HG02870 (cell line): ENCODE results near the gene ANKRD29.
"Not testable (repeated sequence)": the region's sequence is repeated elsewhere in the genome, so short reads cannot be mapped to it uniquely, and the experiment has no call there.

ENCODE experiments used
- ATAC-seq: cut with Tn5 transposase; IDR thresholded peaks from one replicate; pipeline ENCODE4 v1.9.1; 2021; ENCODE audit warnings: mild to moderate bottlenecking, moderate library complexity; ENCODE audit not compliant: unreplicated experiment

ANKRD29 gene

GRCh38 chr18:23617412-23618014 is 45.2 kb downstream of the ANKRD29 start:
- ATAC-seq = no peak

- no peak for ATAC-seq
Measured at GRCh38 chr18:23616258-23616657, 46.5 kb downstream of the ANKRD29 start.

GRCh38 chr18:23614891-23615290 is 47.8 kb downstream of the ANKRD29 start:
- no peak for ATAC-seq

GRCh38 chr18:23614413-23614812 is 48.3 kb downstream of the ANKRD29 start:
- ATAC-seq = no peak

- ATAC-seq = not testable (repeated sequence)
Measured at GRCh38 chr18:23613091-23613475, 49.6 kb downstream of the ANKRD29 start.

GRCh38 chr18:23612434-23613090 is 50.1 kb downstream of the ANKRD29 start:
- no peak for ATAC-seq

GRCh38 chr18:23609390-23610023 is 53.2 kb downstream of the ANKRD29 start:
- no peak for ATAC-seq

GRCh38 chr18:23608211-23608610 is 54.5 kb downstream of the ANKRD29 start:
- ATAC-seq = no peak

- ATAC-seq = no peak
Measured at GRCh38 chr18:23605941-23606340, 56.8 kb downstream of the ANKRD29 start.

- no peak for ATAC-seq
Measured at GRCh38 chr18:23599809-23600208, 62.9 kb downstream of the ANKRD29 start.

GRCh38 chr18:23596183-23596582 is 66.5 kb downstream of the ANKRD29 start:
- ATAC-seq = no peak

GRCh38 chr18:23595591-23595990 is 67.1 kb downstream of the ANKRD29 start:
- ATAC-seq = no peak

- no peak for ATAC-seq
Measured at GRCh38 chr18:23593720-23594119, 69.0 kb downstream of the ANKRD29 start.

GRCh38 chr18:23592911-23593310 is 69.8 kb downstream of the ANKRD29 start:
- ATAC-seq = no peak

- no peak for ATAC-seq
Measured at GRCh38 chr18:23591011-23591410, 71.7 kb downstream of the ANKRD29 start.

- no peak for ATAC-seq
Measured at GRCh38 chr18:23588836-23589560, 73.7 kb downstream of the ANKRD29 start.

- no peak for ATAC-seq
Measured at GRCh38 chr18:23587220-23587642, 75.5 kb downstream of the ANKRD29 start.

GRCh38 chr18:23586249-23587196 is 76.2 kb downstream of the ANKRD29 start, which contains the start of gene NPC1:
NPC1 (minus strand) TSS chr18:23586506; CDS start chr18:23586343, 163 bp downstream.
- ATAC-seq = peak; percentile 90

GRCh38 chr18:23585897-23586248 is 76.8 kb downstream of the ANKRD29 start:
- peak; percentile 14 for ATAC-seq
